ENCODE data around the gene HPN.
"Not testable (repeated sequence)": the region's sequence is repeated elsewhere in the genome, so short reads cannot be mapped to it uniquely, and the experiment has no call there.

HPN gene

GRCh38 chr19:35028600-35028885, 13.0 kb upstream of the HPN start:
- DNase-seq: not testable (repeated sequence)

- DNase-seq: not testable (repeated sequence)
Observed at GRCh38 chr19:35029275-35029736, 12.2 kb upstream of the HPN start.

GRCh38 chr19:35029737-35030256, 11.7 kb upstream of the HPN start:
- DNase-seq: no peak

GRCh38 chr19:35030257-35031071, 11.1 kb upstream of the HPN start, which contains the start of gene SCN1B:
Gene SCN1B, plus strand, starts transcription at chr19:35030470. Its CDS starts 351 bp downstream, at chr19:35030821.
- no peak for DNase-seq

- DNase-seq: no peak
Observed at GRCh38 chr19:35031072-35031881, 10.2 kb upstream of the HPN start.

GRCh38 chr19:35032356-35032865, 9.1 kb upstream of the HPN start:
- DNase-seq: no peak

GRCh38 chr19:35033067-35034004, 8.2 kb upstream of the HPN start:
- DNase-seq: no peak

GRCh38 chr19:35034005-35034502, 7.5 kb upstream of the HPN start:
- no peak for DNase-seq

GRCh38 chr19:35034588-35035382, 6.7 kb upstream of the HPN start:
- DNase-seq: no peak

GRCh38 chr19:35037716-35038622, 3.6 kb upstream of the HPN start:
- no peak for DNase-seq

- no peak for DNase-seq
Observed at GRCh38 chr19:35038623-35039512, 2.7 kb upstream of the HPN start.

- DNase-seq: no peak
Observed at GRCh38 chr19:35039881-35040825, 1.4 kb upstream of the HPN start.

- DNase-seq: no peak
Observed at GRCh38 chr19:35040826-35041547, 534 bp upstream of the HPN start.

GRCh38 chr19:35042056-35042730, 672 bp downstream of the HPN start:
- no peak for DNase-seq

- no peak for DNase-seq
Observed at GRCh38 chr19:35042954-35043604, 1.6 kb downstream of the HPN start.

- no peak for DNase-seq
Observed at GRCh38 chr19:35043906-35044305, 2.4 kb downstream of the HPN start.
